AG09309 (cell line): Measurements from ENCODE around the gene MPHOSPH9.

ENCODE experiments used
- DNase-seq: peaks from one replicate; pipeline ENCODE4 v3.0.0-alpha.2; 2010; ENCODE audit warnings: low read depth
- H3K4me3 ChIP-seq: 2 replicates; pipeline ENCODE4 v1.5.1; 2011; ENCODE audit warnings: mild to moderate bottlenecking, low read depth, low read length, moderate library complexity; ENCODE audit not compliant: control insufficient read depth
- TF ChIP-seq, protein P1 (sequence below): IDR thresholded peaks from 2 replicates; pipeline ENCODE4 v1.5.1; 2011; ENCODE audit warnings: mild to moderate bottlenecking, low read depth, low read length, inconsistent platforms; ENCODE audit not compliant: insufficient read depth, control insufficient read depth; ENCODE audit errors: missing control alignments

The MPHOSPH9 gene

GRCh38 chr12:123266679-123267277 is 33.8 kb upstream of the MPHOSPH9 start:
- DNase-seq, result no peak
- no peak overlapping the region for H3K4me3 ChIP-seq
- TF ChIP-seq, protein P1, sequence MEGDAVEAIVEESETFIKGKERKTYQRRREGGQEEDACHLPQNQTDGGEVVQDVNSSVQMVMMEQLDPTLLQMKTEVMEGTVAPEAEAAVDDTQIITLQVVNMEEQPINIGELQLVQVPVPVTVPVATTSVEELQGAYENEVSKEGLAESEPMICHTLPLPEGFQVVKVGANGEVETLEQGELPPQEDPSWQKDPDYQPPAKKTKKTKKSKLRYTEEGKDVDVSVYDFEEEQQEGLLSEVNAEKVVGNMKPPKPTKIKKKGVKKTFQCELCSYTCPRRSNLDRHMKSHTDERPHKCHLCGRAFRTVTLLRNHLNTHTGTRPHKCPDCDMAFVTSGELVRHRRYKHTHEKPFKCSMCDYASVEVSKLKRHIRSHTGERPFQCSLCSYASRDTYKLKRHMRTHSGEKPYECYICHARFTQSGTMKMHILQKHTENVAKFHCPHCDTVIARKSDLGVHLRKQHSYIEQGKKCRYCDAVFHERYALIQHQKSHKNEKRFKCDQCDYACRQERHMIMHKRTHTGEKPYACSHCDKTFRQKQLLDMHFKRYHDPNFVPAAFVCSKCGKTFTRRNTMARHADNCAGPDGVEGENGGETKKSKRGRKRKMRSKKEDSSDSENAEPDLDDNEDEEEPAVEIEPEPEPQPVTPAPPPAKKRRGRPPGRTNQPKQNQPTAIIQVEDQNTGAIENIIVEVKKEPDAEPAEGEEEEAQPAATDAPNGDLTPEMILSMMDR, result no peak

GRCh38 chr12:123265851-123266678 is 33.1 kb upstream of the MPHOSPH9 start:
- no peak overlapping the region for H3K4me3 ChIP-seq
- no peak for DNase-seq
- TF ChIP-seq, protein P1, result no peak

DNA sequence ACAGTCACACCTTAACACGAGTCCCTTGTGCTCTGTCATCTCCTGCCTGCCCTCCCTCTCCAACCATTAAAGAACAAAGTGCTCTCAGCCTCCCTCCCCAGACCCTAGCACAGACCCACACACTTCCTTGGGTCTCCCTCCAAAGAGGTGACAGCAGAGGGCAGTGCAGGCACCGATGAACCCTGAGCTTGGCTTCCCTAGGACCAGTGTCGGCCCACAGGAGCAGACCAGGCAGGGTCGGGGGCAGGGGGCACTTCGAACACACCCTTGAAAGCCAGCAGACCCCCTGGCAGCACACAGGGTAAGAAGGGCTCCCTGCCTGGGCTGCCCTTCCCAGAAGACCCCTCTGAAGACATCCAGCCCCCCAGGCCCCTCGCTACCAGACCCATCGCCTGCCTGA is 31.7 kb upstream of the MPHOSPH9 start:
- DNase-seq, result no peak
- TF ChIP-seq, protein P1, result peak; percentile 14
- H3K4me3 ChIP-seq, result no peak overlapping the region

DNA sequence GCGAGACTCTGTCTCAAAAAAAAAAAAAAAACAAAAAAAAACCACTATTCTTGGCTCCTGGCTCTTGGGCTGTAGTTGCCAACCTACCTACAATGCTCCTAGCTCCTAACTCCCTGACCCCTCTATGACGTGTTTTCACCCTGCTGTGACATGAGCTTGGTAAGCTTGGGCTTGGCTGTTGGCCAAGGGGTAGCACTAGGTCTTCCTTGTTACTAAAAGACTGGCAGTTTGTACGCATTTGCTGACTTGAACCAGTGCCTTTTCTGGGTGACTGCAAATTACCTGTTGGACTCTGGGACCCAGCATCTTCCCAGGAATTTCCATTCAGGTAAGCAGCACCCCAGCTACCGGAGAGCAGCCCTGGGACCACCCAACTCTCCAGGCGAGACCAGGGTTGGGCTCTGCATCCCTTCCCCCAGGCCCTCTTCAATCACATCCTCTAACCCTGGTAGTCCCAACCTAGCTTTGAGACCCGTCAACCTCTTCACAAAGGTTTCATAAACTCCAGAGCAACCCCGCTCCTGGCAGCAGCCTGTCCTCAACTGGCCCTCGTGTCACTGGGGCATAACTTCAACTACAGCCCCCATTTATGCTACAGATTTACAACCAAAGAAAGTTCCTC is 30.4 kb upstream of the MPHOSPH9 start:
- TF ChIP-seq, protein P1, result no peak
- no peak overlapping the region for H3K4me3 ChIP-seq
- no peak for DNase-seq

DNA sequence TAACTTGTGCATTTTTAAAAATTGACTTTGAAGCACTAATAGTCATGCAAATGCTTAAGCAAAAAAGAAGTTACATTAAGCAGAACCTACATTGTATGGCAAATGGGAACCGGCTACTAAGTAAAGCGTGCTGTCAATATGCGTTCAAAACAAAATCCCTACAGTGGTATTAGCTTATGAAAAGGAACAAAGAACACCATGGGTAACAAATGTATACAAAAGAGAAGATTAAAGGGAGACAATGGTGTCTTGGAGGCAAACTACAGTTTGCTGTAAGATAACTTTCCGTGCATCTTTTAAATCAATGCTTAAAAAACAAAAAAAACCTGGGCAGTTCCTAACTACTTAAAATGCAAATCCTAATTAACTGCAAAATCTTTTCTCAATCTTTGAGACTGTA is 28.3 kb upstream of the MPHOSPH9 start:
- H3K4me3 ChIP-seq, result no peak overlapping the region
- TF ChIP-seq, protein P1, result no peak
- DNase-seq, result no peak

DNA sequence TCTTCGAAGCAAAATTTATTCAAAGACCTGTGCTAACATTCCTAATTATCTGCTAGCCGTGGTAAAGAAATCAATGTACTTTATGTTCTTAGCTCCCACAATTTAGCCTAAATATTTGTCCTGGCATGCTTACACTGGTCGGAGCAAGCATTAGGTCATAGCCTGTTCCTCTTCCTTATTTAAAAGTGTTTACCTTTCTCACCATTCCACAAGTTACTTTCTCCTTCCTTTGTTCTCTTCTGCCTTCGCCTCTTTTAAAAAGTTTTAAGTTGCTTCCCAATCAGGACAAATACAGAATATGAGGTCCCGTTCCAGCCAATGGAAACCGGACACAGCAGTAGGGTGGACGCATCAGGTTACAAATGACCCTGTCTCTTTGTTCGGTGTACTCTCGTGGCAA is 27.1 kb upstream of the MPHOSPH9 start:
- TF ChIP-seq, protein P1, result no peak
- no peak overlapping the region for H3K4me3 ChIP-seq
- no peak for DNase-seq
